Ishikawa (cell line): ENCODE data around the gene ZNF248.

Source experiments
- EP300 ChIP-seq: IDR thresholded peaks from 2 replicates; pipeline ENCODE4 v1.6.1; 2012; ENCODE audit warnings: borderline replicate concordance
- FOXM1 ChIP-seq: IDR thresholded peaks from 2 replicates; pipeline ENCODE4 v1.6.1; 2012; ENCODE audit warnings: low read depth, borderline replicate concordance
- NFIC ChIP-seq: IDR thresholded peaks from 2 replicates; pipeline ENCODE4 v1.6.1; 2012
- RAD21 ChIP-seq: IDR thresholded peaks from 2 replicates; pipeline ENCODE4 v1.6.1; 2012; ENCODE audit warnings: low read depth
- TCF12 ChIP-seq: IDR thresholded peaks from 2 replicates; pipeline ENCODE4 v1.6.1; 2012; ENCODE audit warnings: low read depth
- TEAD4 ChIP-seq: IDR thresholded peaks from 2 replicates; pipeline ENCODE4 v1.6.1; 2012
- YY1 ChIP-seq: IDR thresholded peaks from 2 replicates; pipeline ENCODE4 v1.6.1; 2012; ENCODE audit warnings: low read depth
- TF ChIP-seq, protein P1 (sequence below): IDR thresholded peaks from 2 replicates; pipeline ENCODE4 v1.6.1; 2012
- TF ChIP-seq, protein P2 (sequence below): IDR thresholded peaks from 2 replicates; pipeline ENCODE4 v1.6.1; 2012; ENCODE audit warnings: low read depth, mild to moderate bottlenecking

DNA sequence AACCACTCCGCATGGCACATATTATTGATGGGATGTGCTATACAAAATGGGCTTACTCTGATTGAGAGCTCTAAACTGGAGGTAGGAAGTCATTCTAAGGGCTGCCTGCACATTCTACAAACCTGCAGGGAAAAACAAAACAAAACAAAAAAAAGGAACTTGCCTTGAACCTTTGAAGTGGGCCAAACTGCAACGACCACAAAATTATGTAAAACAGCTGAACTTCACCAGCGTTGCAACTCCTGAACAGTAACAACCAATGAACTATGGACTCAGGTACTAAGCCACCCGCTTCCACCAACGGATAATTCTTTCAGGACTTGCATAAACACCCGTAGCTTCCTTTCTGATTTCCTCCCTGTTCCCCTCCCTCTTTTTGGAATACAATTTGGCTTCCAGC is 80.4 kb downstream of the ZNF248 start:
- no peak for TF ChIP-seq YY1
- TF ChIP-seq FOXM1: no peak
- TF ChIP-seq EP300: no peak
- TF ChIP-seq TEAD4: no peak
- TF ChIP-seq, protein P1, sequence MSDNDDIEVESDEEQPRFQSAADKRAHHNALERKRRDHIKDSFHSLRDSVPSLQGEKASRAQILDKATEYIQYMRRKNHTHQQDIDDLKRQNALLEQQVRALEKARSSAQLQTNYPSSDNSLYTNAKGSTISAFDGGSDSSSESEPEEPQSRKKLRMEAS: no peak
- TF ChIP-seq, protein P2, sequence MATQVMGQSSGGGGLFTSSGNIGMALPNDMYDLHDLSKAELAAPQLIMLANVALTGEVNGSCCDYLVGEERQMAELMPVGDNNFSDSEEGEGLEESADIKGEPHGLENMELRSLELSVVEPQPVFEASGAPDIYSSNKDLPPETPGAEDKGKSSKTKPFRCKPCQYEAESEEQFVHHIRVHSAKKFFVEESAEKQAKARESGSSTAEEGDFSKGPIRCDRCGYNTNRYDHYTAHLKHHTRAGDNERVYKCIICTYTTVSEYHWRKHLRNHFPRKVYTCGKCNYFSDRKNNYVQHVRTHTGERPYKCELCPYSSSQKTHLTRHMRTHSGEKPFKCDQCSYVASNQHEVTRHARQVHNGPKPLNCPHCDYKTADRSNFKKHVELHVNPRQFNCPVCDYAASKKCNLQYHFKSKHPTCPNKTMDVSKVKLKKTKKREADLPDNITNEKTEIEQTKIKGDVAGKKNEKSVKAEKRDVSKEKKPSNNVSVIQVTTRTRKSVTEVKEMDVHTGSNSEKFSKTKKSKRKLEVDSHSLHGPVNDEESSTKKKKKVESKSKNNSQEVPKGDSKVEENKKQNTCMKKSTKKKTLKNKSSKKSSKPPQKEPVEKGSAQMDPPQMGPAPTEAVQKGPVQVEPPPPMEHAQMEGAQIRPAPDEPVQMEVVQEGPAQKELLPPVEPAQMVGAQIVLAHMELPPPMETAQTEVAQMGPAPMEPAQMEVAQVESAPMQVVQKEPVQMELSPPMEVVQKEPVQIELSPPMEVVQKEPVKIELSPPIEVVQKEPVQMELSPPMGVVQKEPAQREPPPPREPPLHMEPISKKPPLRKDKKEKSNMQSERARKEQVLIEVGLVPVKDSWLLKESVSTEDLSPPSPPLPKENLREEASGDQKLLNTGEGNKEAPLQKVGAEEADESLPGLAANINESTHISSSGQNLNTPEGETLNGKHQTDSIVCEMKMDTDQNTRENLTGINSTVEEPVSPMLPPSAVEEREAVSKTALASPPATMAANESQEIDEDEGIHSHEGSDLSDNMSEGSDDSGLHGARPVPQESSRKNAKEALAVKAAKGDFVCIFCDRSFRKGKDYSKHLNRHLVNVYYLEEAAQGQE: no peak
- no peak for TF ChIP-seq RAD21
- no peak for TF ChIP-seq TCF12
- no peak for TF ChIP-seq NFIC
